ENCODE results near the gene FGF22.

DNA sequence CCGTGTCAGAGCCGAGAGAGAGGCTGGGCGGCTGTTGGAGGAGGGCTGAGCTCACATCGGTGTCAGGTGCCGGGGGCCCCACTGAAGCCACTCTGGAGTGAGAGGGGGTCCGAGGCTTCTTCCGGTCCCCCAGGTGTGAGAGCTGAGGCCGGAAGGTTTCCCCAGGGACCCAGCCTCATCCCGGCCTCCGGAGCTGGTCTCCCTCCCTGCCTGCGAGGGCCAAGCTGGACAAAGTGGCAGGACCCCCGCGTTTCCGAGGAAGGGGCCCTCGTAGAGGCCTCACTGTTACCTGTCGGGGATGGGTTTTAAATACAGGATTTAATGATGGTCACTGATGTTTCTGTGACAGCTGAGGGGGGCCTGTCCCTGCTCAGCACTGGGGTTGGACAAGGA, 43.4 kb upstream of the FGF22 start:
- no peak for TF ChIP-seq POLR2AphosphoS5 (IDR thresholded peaks at IDR 0.05; ENCODE audit: low read depth, low read length)
- TF ChIP-seq TAF1 (IDR thresholded peaks at IDR 0.05; ENCODE audit: low read depth, low read length), result no peak
- no peak for TF ChIP-seq POLR2A (IDR thresholded peaks at IDR 0.05; ENCODE audit: low read depth, low read length)
- no peak for TF ChIP-seq POU2F2 (IDR thresholded peaks at IDR 0.05; ENCODE audit: low read depth, low read length)
- TF ChIP-seq PAX5 (IDR thresholded peaks at IDR 0.05; ENCODE audit: insufficient read depth, low read length, severe bottlenecking), result no peak

Measured in GM12891 (cell line).